Activated CD4-positive, alpha-beta memory T cell treated with anti-CD3 and anti-CD28 coated beads for 36 hours (primary cell): Measurements from ENCODE around the gene ACVR2B. TPM values are rescaled to one million over a fixed set of nuclear protein-coding genes. Genes with fewer than 3 reads are reported as not detected.

Experiments used
- CTCF ChIA-PET: fragments of 350-600 bp; sonication (Branson Sonifier 250); formaldehyde crosslinking; loops from one replicate; lab custom pipeline; 2021; ENCODE audit warnings: antibody characterized with exemption, inconsistent platforms; lab: Charles Lee
- POLR2A ChIA-PET: fragments of 350-600 bp; sonication (Branson Sonifier 250); formaldehyde crosslinking; loops from one replicate; lab custom pipeline; 2021; ENCODE audit warnings: antibody characterized with exemption; lab: Charles Lee
- DNase-seq: peaks from one replicate; pipeline ENCODE4 v3.0.0-alpha.2; 2020
- H3K27ac Mint-ChIP-seq: one replicate; pipeline ENCODE4 v1.8.0; 2021; ENCODE audit warnings: mixed read lengths
- H3K27me3 Mint-ChIP-seq: one replicate; pipeline ENCODE4 v1.8.0; 2021; ENCODE audit warnings: mixed read lengths
- H3K36me3 Mint-ChIP-seq: one replicate; pipeline ENCODE4 v1.8.0; 2021; ENCODE audit warnings: mixed read lengths
- H3K4me1 Mint-ChIP-seq: one replicate; pipeline ENCODE4 v1.8.0; 2021; ENCODE audit warnings: low read depth, mixed read lengths
- H3K4me3 Mint-ChIP-seq: one replicate; pipeline ENCODE4 v1.8.0; 2021; ENCODE audit warnings: mild to moderate bottlenecking, mixed read lengths
- H3K9me3 Mint-ChIP-seq: one replicate; pipeline ENCODE4 v1.8.0; 2021; ENCODE audit warnings: mixed read lengths
- intact Hi-C: fragments of 100-400 bp; cut with micrococcal nuclease; formaldehyde crosslinking; loops from one replicate; pipeline ENCODE4 v1.15.1; 2023
- total RNA-seq, 2 experiments: library from RNA; stranded (reverse); gene quantifications; one replicate each; pipeline ENCODE4 v1.2.3, GENCODE V29; 2021

The ACVR2B gene
- total RNA-seq, 2 experiments from 2014 or later, result 7.1 to 7.8 TPM

- H3K4me3 Mint-ChIP-seq, result no peak overlapping the region
- intact Hi-C loops, result no loop called here
- DNase-seq, result no peak
- no peaks in the 10 kb centered on the region for H3K4me1 Mint-ChIP-seq
- no peaks in the 10 kb centered on the region for H3K9me3 Mint-ChIP-seq
- H3K27ac Mint-ChIP-seq, result no peak overlapping the region
- ChIA-PET POLR2A (no interaction called here), CTCF (interaction anchor here (1.1 kb wide), 1 partner anchor 20 kb away, joined by 3 read pairs; no protein-coding TSS in a partner anchor)
- no peaks in the 10 kb centered on the region for H3K27me3 Mint-ChIP-seq
- no peaks in the 10 kb centered on the region for H3K36me3 Mint-ChIP-seq
These were observed 6.9 kb downstream of the ACVR2B start for GRCh38 chr3:38460377-38461270.

GRCh38 chr3:38465588-38466154 lies 12.0 kb downstream of the ACVR2B start:
- DNase-seq, result no peak
- ChIA-PET POLR2A (no interaction called here), CTCF (interaction anchor here (0.8 to 1.3 kb wide), 3 partner anchors 15 to 119 kb away, joined by 3 to 4 read pairs (median 3); partner anchors contain the start of genes EXOG and XYLB)
- H3K27me3 Mint-ChIP-seq, result no peaks in the 10 kb centered on the region
- no peak overlapping the region for H3K4me3 Mint-ChIP-seq
- no peaks in the 10 kb centered on the region for H3K4me1 Mint-ChIP-seq
- intact Hi-C loops, result no loop called here
- peaks cover 22% of the 10 kb centered on the region for H3K9me3 Mint-ChIP-seq
- H3K27ac Mint-ChIP-seq, result no peak overlapping the region
- H3K36me3 Mint-ChIP-seq, result peaks cover 9% of the 10 kb centered on the region

GRCh38 chr3:38468765-38469164 lies 15.1 kb downstream of the ACVR2B start:
- no peak overlapping the region for H3K4me3 Mint-ChIP-seq
- POLR2A ChIA-PET, result no interaction called here

GRCh38 chr3:38469852-38470251 lies 16.2 kb downstream of the ACVR2B start:
- DNase-seq, result no peak
- peaks cover 5% of the 10 kb centered on the region for H3K4me1 Mint-ChIP-seq
- H3K36me3 Mint-ChIP-seq, result peaks cover 9% of the 10 kb centered on the region
- intact Hi-C loops, result no loop called here
- CTCF ChIA-PET, result interaction anchor here (0.7 to 2.7 kb wide), 4 partner anchors 10 to 588 kb away, joined by 3 to 12 read pairs (median 4); no protein-coding TSS in a partner anchor
- no peak overlapping the region for H3K27ac Mint-ChIP-seq
- no peaks in the 10 kb centered on the region for H3K27me3 Mint-ChIP-seq
- POLR2A ChIA-PET, result no interaction called here
- peaks cover 22% of the 10 kb centered on the region for H3K9me3 Mint-ChIP-seq
- H3K4me3 Mint-ChIP-seq, result no peak overlapping the region

More at GRCh38 chr3:38468765-38469164, 15.1 kb downstream of the ACVR2B start:
- CTCF ChIA-PET, result interaction anchor here (2.7 kb wide), 1 partner anchor 11 kb away, joined by 12 read pairs; no protein-coding TSS in a partner anchor
- Mint-ChIP-seq H3K9me3 (peaks cover 22% of the 10 kb centered on the region), H3K4me1 (peaks cover 5% of the 10 kb centered on the region), H3K27ac (no peak overlapping the region), H3K36me3 (peaks cover 9% of the 10 kb centered on the region), H3K27me3 (no peaks in the 10 kb centered on the region)
- intact Hi-C loops, result no loop called here
- no peak for DNase-seq

- no peak for DNase-seq
- Mint-ChIP-seq H3K36me3 (peaks cover 9% of the 10 kb centered on the region), H3K4me3 (no peak overlapping the region), H3K27me3 (no peaks in the 10 kb centered on the region), H3K9me3 (peaks cover 22% of the 10 kb centered on the region), H3K27ac (no peak overlapping the region), H3K4me1 (peaks cover 5% of the 10 kb centered on the region)
- CTCF ChIA-PET, result interaction anchor here (2.2 to 2.7 kb wide), 2 partner anchors 9 to 125 kb away, joined by 6 to 12 read pairs; partner anchors contain the start of gene XYLB
- POLR2A ChIA-PET, result no interaction called here
- intact Hi-C loops, result no loop called here
These were observed 17.7 kb downstream of the ACVR2B start for GRCh38 chr3:38471260-38471857.

- Mint-ChIP-seq H3K27ac (no peak overlapping the region), H3K27me3 (no peaks in the 10 kb centered on the region), H3K4me1 (peaks cover 5% of the 10 kb centered on the region), H3K36me3 (peaks cover 9% of the 10 kb centered on the region), H3K4me3 (no peak overlapping the region), H3K9me3 (peaks cover 22% of the 10 kb centered on the region)
- ChIA-PET POLR2A (no interaction called here), CTCF (interaction anchor here (0.7 to 2.2 kb wide), 3 partner anchors 16 to 354 kb away, joined by 3 to 6 read pairs (median 3); partner anchors contain the start of gene XYLB)
- DNase-seq, result no peak
- intact Hi-C loops, result no loop called here
These were observed 18.7 kb downstream of the ACVR2B start for GRCh38 chr3:38472342-38472741.

GRCh38 chr3:38473229-38473628 lies 19.5 kb downstream of the ACVR2B start:
- CTCF ChIA-PET, result no interaction called here
- Mint-ChIP-seq H3K36me3 (peaks cover 9% of the 10 kb centered on the region), H3K4me1 (peaks cover 5% of the 10 kb centered on the region), H3K27me3 (no peaks in the 10 kb centered on the region), H3K9me3 (peaks cover 20% of the 10 kb centered on the region), H3K4me3 (no peak overlapping the region), H3K27ac (no peak overlapping the region)
- intact Hi-C loops, result no loop called here
- DNase-seq, result no peak
- POLR2A ChIA-PET, result no interaction called here

- intact Hi-C loops, result loop anchor here (5.0 kb wide), 1 partner anchor 358 kb away; no protein-coding TSS in a partner anchor
- no peak for DNase-seq
- H3K4me3 Mint-ChIP-seq, result no peak overlapping the region
- ChIA-PET POLR2A (no interaction called here), CTCF (interaction anchor here (0.7 kb wide), 1 partner anchor 244 kb away, joined by 3 read pairs; no protein-coding TSS in a partner anchor)
- H3K36me3 Mint-ChIP-seq, result no peaks in the 10 kb centered on the region
- H3K27ac Mint-ChIP-seq, result no peak overlapping the region
- H3K9me3 Mint-ChIP-seq, result peaks cover 5% of the 10 kb centered on the region
- peaks cover 5% of the 10 kb centered on the region for H3K4me1 Mint-ChIP-seq
- H3K27me3 Mint-ChIP-seq, result no peaks in the 10 kb centered on the region
These were observed 21.4 kb downstream of the ACVR2B start for GRCh38 chr3:38474928-38475605.

- Mint-ChIP-seq H3K27ac (no peak overlapping the region), H3K36me3 (no peaks in the 10 kb centered on the region), H3K27me3 (no peaks in the 10 kb centered on the region), H3K9me3 (no peaks in the 10 kb centered on the region), H3K4me1 (peaks cover 5% of the 10 kb centered on the region), H3K4me3 (no peak overlapping the region)
- DNase-seq, result no peak
- ChIA-PET POLR2A (no interaction called here), CTCF (interaction anchor here (0.7 kb wide), 1 partner anchor 245 kb away, joined by 3 read pairs; no protein-coding TSS in a partner anchor)
- intact Hi-C loops, result loop anchor here (5.0 kb wide), 1 partner anchor 358 kb away; no protein-coding TSS in a partner anchor
These were observed 22.0 kb downstream of the ACVR2B start for GRCh38 chr3:38475716-38476115.

- Mint-ChIP-seq H3K27me3 (no peaks in the 10 kb centered on the region), H3K9me3 (no peaks in the 10 kb centered on the region), H3K36me3 (peaks cover 2% of the 10 kb centered on the region), H3K4me1 (peaks cover 4% of the 10 kb centered on the region), H3K4me3 (no peak overlapping the region), H3K27ac (no peak overlapping the region)
- intact Hi-C loops, result loop anchor here (5.0 kb wide), 1 partner anchor 359 kb away; no protein-coding TSS in a partner anchor
- ChIA-PET CTCF (no interaction called here), POLR2A (no interaction called here)
- no peak for DNase-seq
These were observed 22.6 kb downstream of the ACVR2B start for GRCh38 chr3:38476157-38476756.
